GM13976 (cell line): Measurements from ENCODE around the gene CYP1A1.

Experiments
- DNase-seq: peaks from one replicate; pipeline ENCODE4 v3.0.0; 2012; ENCODE audit warnings: low spot score
- in situ Hi-C: fragments of 300-500 bp; cut with MboI; formaldehyde crosslinking; loops from one replicate; pipeline ENCODE4 v1.12.0; 2022; ENCODE audit warnings: low sequenced_read_pairs, mixed read lengths, inconsistent platforms; ENCODE audit not compliant: unreplicated experiment
- TF ChIP-seq, protein P1 (sequence below): IDR thresholded peaks from 2 replicates; pipeline ENCODE4 v1.5.1; 2012; ENCODE audit warnings: borderline replicate concordance, mild to moderate bottlenecking; ENCODE audit not compliant: insufficient read depth; ENCODE audit errors: extremely low read depth, missing control alignments, control extremely low read depth

The CYP1A1 gene

DNA sequence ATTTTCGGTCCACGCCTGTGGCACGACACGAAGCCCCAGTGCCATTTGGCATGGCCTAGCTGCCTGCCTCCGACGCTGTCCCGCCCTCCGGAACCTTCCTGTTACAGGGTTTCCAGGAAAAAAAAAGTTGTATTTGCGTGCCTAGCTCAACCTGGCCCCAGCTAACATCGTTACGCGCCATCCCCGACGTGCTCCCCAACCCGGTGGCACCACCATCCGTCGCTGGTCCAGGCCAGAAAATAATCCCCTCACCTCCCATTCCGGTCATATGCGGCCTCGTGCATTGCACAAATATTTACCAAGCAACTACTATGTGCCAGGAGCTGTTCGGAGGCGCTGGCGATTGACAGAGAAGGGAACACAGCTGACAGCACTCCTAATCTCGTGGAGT, 1.4 kb upstream of the CYP1A1 start:
- DNase-seq = no peak
- in situ Hi-C loops = no loop called here
- TF ChIP-seq, protein P1, sequence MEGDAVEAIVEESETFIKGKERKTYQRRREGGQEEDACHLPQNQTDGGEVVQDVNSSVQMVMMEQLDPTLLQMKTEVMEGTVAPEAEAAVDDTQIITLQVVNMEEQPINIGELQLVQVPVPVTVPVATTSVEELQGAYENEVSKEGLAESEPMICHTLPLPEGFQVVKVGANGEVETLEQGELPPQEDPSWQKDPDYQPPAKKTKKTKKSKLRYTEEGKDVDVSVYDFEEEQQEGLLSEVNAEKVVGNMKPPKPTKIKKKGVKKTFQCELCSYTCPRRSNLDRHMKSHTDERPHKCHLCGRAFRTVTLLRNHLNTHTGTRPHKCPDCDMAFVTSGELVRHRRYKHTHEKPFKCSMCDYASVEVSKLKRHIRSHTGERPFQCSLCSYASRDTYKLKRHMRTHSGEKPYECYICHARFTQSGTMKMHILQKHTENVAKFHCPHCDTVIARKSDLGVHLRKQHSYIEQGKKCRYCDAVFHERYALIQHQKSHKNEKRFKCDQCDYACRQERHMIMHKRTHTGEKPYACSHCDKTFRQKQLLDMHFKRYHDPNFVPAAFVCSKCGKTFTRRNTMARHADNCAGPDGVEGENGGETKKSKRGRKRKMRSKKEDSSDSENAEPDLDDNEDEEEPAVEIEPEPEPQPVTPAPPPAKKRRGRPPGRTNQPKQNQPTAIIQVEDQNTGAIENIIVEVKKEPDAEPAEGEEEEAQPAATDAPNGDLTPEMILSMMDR = no peak

DNA sequence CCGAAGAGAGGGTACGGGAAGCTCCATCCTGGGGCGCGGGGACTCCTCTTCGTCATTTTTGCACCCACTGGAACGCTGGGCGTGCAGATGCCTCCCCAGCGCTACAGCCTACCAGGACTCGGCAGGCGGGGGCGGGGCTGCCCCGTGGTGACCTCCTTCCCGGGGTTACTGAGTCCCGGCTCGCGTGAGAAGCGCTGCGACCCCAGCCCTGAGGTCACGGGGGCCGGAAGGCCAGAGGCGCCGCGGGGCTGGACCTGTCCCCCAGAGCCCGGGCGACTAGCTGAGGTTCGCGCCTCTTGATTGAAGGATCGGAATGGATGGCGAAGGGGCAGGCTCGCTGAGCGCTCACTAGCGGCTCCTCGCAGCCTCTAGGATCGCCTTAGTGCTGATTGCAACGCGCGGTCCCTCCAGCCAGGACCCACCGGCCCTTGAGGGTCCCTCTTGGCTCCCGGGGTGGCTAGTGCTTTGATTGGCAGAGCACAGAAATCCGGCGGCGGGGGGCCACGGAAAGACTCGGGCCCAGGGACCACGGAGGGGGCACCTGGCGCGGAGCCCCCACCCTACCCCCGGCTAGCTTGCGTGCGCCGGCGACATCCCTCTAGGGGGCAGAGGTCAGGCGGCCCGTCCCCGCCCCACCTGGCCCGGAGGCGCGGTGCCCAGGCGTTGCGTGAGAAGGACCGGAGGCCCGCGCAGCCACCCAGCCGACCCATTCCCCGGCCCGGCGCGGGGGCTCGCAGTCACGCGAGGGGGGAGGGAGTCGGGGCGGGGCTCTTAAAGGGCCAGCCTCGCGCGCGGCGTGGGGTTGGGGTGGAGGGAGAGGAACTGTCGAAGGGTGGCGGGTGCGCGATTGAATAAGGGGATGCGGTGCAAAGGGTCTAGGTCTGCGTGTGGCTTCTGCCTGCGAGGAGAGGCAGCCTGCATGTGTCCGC, 781 bp upstream of the CYP1A1 start:
- TF ChIP-seq, protein P1 = no peak
- DNase-seq = peak; percentile 77
- in situ Hi-C loops = no loop called here

DNA sequence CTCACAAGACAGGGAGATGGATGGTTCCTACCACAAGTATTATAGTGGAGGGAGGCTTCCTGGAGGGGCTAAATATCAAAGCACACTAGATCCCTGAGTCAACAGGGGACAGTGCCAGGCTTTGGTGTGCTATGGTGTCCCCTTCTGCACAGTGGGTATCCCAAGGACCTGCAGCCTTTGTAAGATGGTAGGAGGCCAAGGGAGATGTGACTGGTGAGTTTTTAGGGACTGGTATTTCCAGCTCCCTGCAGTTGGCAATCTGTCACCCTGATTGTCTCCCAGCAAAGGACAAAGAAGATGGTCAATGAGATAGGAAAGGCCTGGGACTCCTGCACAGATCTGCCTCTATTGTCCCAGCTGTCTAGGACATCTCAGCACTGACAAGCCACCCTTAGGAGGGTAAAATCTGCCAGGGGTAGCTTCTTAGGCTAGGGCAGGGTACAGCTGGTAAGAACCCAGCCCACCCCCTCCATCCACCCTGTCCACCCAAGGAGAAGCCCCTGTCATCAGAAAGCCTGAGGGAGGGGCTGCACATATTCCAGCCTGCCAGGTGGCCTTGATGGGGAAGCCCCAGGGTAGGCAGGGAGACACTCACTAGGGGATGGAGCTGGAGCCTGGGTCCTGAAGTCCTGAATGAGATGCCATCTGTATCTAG, 631 bp downstream of the CYP1A1 start:
- TF ChIP-seq, protein P1 = no peak
- DNase-seq = no peak
- in situ Hi-C loops = no loop called here

DNA sequence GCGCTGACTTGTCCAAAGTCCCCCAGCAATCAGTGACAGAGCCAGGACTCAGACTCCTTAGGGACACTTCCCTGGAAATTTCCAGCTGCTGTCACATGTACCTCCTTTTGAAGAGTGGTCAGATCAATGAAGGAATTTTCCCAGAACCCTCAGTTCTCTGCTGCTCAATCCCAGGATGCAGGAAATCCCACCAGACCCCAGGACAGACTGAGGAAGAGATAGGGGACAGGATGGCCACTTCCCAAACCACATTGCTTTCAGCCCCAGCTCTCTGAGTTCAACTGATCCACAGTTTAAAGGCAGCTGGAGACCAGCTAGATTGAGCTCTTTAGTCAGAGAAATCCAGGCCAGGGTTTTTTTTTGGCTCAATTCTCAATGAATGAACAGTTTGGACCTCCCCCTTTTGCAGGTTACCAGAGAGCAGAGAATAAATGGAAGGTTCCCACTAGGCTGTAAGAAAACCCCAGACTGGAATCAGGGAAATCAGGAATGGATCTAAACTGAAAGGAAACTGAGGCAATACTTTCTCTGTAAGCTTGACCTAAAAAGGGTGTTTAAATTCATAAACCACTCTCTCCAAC, 1.5 kb downstream of the CYP1A1 start:
- in situ Hi-C loops = no loop called here
- TF ChIP-seq, protein P1 = no peak
- peak; percentile 70 for DNase-seq

DNA sequence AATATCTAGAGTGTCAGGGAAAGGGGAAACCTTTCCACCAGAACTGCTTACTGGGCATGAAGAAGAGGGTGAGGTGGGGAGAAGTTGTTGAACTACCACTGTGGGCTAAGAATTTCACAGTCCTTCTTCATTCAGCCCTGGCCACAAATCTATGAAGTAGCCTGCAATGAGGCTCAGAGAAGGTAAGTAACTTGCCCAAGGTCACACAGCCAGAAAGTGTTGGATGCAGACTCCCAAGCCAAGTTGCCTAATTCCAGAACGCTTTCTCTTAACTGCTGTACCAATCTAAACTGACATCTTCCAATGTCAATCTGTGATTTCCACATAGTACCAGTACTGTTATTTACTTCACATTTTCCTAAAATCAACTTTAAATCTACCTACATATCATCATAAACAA, 2.1 kb downstream of the CYP1A1 start:
- in situ Hi-C loops = no loop called here
- DNase-seq = no peak
- TF ChIP-seq, protein P1 = no peak

DNA sequence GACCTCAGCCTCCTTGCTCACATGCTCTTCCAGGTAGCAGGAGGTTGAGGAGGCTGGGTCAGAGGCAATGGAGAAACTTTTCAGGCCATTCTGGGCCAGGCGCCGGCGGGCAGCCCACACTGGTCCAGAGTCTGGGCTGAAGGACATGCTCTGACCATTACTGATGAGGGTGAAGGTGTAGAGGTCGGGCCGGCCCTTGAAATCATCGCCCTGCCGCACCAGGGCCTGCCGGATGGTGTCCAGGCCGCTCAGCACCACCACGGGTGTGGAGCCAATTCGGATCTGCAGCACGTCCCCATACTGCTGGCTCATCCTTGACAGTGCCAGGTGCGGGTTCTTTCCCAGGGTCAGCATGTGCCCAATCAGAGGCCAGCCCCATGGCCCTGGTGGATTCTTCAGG, 2.7 kb downstream of the CYP1A1 start:
- TF ChIP-seq, protein P1 = no peak
- DNase-seq = no peak
- in situ Hi-C loops = no loop called here
